Measurements from ENCODE around the gene SLC22A5. TPM values are rescaled to one million over a fixed set of nuclear protein-coding genes. Genes with fewer than 3 reads are reported as not detected.

The SLC22A5 gene
- total and polyA plus RNA-seq, 2 of the 8 experiments (the other 6 are each of a cell fraction or from before 2014, with no cell fraction given), result 4.0 to 9.0 TPM

GRCh38 chr5:132354381-132355139 is 14.9 kb upstream of the SLC22A5 start:
- Histone ChIP-seq H4K5ac (ENCODE audit: insufficient read length, low read depth, low read length) (peak overlapping the region; percentile 51), H3K9ac (replicated peaks in 1 of 4; ENCODE audit: extremely low read depth in 1 of 4, low read depth in 3 of 4, low read length in 3 of 4) (no peak overlapping the region)
- DNase-seq (ENCODE audit: low read depth in 1 of 2, low spot score in 2 of 2), result no peak

More at GRCh38 chr5:132354381-132355139, 14.9 kb upstream of the SLC22A5 start:
- no peak overlapping the region for H3K27ac ChIP-seq (ENCODE audit: low read depth, low read length)
- no peaks in the 10 kb centered on the region for H3K27me3 ChIP-seq (replicated peaks in 1 of 4; ENCODE audit: control insufficient read depth in 3 of 4, extremely low read depth in 1 of 4, insufficient read depth in 3 of 4, low read length in 3 of 4)
- H4K20me1 ChIP-seq (replicated peaks in 1 of 2; ENCODE audit: control insufficient read depth in 1 of 2, insufficient read depth in 2 of 2, low read length in 2 of 2), result no peaks in the 10 kb centered on the region
- peak overlapping the region; percentile 60 for H2AFZ ChIP-seq (ENCODE audit: low read length)
- peak overlapping the region; percentile 32; the same call in 1 of the 2 replicates for H2BK12ac ChIP-seq (ENCODE audit: low read depth, low read length)
- H3K4me2 ChIP-seq (ENCODE audit: insufficient read depth in 1 of 2, low read depth in 2 of 2, low read length in 2 of 2), result no peak overlapping the region
- peaks cover 0 to 3% (median 0%) of the 10 kb centered on the region in 4 experiments; a peak in 1 of 8 replicates for H3K36me3 ChIP-seq (ENCODE audit: control insufficient read depth in 2 of 4, insufficient read depth in 4 of 4, low read length in 3 of 4)
- ChIA-PET CTCF (ENCODE audit: partially characterized antibody) (interaction anchor here (0.6 to 2.8 kb wide), 5 partner anchors 13 to 82 kb away, joined by 3 to 8 read pairs (median 3); partner anchors contain the start of gene SLC22A5), POLR2A (ENCODE audit: partially characterized antibody) (no interaction called here)
- peak overlapping the region; percentile 70 for H3K56ac ChIP-seq (replicated peaks; ENCODE audit: insufficient read length, low read depth, low read length)
- H4K91ac ChIP-seq (replicated peaks; ENCODE audit: insufficient read length, low read length), result peak overlapping the region; percentile 96
- no peak overlapping the region for H2AK5ac ChIP-seq (ENCODE audit: low read depth, low read length)
- no peak overlapping the region for H3K14ac ChIP-seq (ENCODE audit: insufficient read length)
- peaks cover 3 to 6% (median 5%) of the 10 kb centered on the region in 4 experiments; a peak in 5 of 7 replicates for H3K4me1 ChIP-seq (replicated peaks in 1 of 4; ENCODE audit: control insufficient read depth in 3 of 4, insufficient read depth in 4 of 4, low read length in 3 of 4)
- H3K9me3 ChIP-seq (ENCODE audit: insufficient read depth in 2 of 2, low read depth in 1 of 2, low read length in 1 of 2), result peaks cover 2 to 5% of the 10 kb centered on the region in 2 experiments; a peak in 3 of 4 replicates
- H2BK120ac ChIP-seq (replicated peaks; ENCODE audit: low read depth, low read length), result peak overlapping the region; percentile 94
- no peaks in the 10 kb centered on the region for H3K79me2 ChIP-seq (ENCODE audit: control insufficient read depth in 1 of 2, insufficient read depth in 2 of 2, low read length in 2 of 2)
- peak overlapping the region; percentile 92; the same call in 1 of the 2 replicates for H2BK20ac ChIP-seq (ENCODE audit: low read length)
- no peak overlapping the region for H4K8ac ChIP-seq (ENCODE audit: extremely low read depth, insufficient read depth, low read length)
- H3K23me2 ChIP-seq (ENCODE audit: low read depth, low read length), result no peaks in the 10 kb centered on the region
- H3K4ac ChIP-seq (replicated peaks; ENCODE audit: insufficient read length, low read depth, low read length), result peak overlapping the region; percentile 84
- no peaks in the 10 kb centered on the region for H3K79me1 ChIP-seq (ENCODE audit: low read depth, low read length)
- no peak for FAIRE-seq
- peak overlapping the region; percentile 36; the same call in 1 of the 2 replicates for H2BK15ac ChIP-seq (ENCODE audit: low read length)
- H3K23ac ChIP-seq (ENCODE audit: insufficient read length), result no peak overlapping the region
- peak overlapping the region; percentile 41 for H3K18ac ChIP-seq (ENCODE audit: extremely low read depth, low read length)
- TF ChIP-seq RBBP5 (IDR thresholded peaks at IDR 0.05; ENCODE audit: borderline replicate concordance, low read depth, low read length), result no peak
- TF ChIP-seq BCL11A (IDR thresholded peaks at IDR 0.05; ENCODE audit: low read depth in 2 of 2, low read length in 2 of 2), result no peak
- TF ChIP-seq SUZ12 (IDR thresholded peaks at IDR 0.05; ENCODE audit: low read length), result no peak
- TF ChIP-seq EZH2 (IDR thresholded peaks at IDR 0.05; ENCODE audit: low read depth, low read length, severe bottlenecking), result no peak
- no peak for TF ChIP-seq KDM4A (IDR thresholded peaks at IDR 0.05; ENCODE audit: low read depth, low read length, severe bottlenecking)
- no peak for TF ChIP-seq SIN3A (conservative IDR thresholded peaks at IDR 0.05 in 1 of 2, IDR thresholded peaks at IDR 0.05 in 1 of 2; ENCODE audit: low read depth in 1 of 2, low read length in 2 of 2)
- H2BK5ac ChIP-seq (ENCODE audit: low read depth, low read length), result no peak overlapping the region; the same call in 1 of the 2 replicates
- H3K4me3 ChIP-seq (ENCODE audit: extremely low read depth in 1 of 4, insufficient read depth in 2 of 4, low read depth in 3 of 4, low read length in 4 of 4), result no peak overlapping the region
- WGBS, 2 experiments (ENCODE audit: extremely low coverage in 1 of 2, insufficient coverage in 1 of 2, insufficient read length in 1 of 2, insufficient replicate concordance in 2 of 2, low coverage in 1 of 2, low lambda C conversion rate in 2 of 2, missing lambda C conversion rate in 1 of 2), result 83% methylated on average over 1 of the region's 1 CpG; no CpG with 5 or more reads in 1 of the 2 experiments

All from H1 (cell line).